GM18861 (cell line): Measurements from ENCODE around the gene GFY.

Experiments used
- ATAC-seq: cut with Tn5 transposase; IDR thresholded peaks from one replicate; pipeline ENCODE4 v1.9.1; 2021; ENCODE audit not compliant: unreplicated experiment

Gene GFY, protein sequence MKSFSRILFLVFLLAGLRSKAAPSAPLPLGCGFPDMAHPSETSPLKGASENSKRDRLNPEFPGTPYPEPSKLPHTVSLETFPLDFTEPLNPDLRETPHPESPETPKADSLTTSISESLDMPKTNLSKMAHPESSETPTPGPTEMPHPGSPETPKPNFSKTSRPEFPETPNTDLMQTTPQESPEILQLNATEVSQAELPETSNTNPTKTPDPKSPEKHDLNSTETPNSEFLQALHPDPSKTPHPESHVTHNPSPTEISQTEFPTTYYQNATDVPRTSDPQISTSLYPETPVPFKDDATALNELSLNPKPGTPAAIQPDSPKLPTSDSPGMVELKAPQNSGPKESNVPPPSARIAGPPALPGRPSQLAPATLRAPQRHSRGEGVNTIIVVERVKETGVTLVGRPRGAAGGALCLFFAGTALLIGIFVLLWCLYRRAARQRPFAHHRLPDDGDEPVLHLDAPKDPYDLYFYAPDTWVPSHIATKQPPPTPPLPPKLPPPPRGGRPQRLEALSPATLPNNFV

DNA sequence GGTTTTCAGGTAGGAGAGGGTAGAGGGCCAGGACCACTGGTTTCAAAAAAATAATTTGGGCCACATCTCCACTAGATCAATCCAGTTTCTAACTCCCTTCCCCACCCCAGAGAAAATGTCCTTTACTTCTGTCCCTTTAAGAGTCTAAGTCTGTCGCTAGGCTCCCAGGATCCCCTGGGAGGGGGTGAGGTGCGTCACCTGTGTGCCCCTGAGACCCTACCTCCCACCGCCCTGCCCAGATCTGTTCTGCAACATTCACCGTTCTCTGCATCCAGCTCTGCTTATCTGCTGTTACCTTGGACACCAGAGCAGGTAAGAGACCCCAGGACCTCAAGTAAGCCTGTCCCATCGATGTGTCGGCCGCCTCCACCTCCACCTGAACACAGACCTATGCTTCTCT is at the start of gene GFY:
Gene GFY (plus strand): TSS at position 211 of the 400 bp plus-strand sequence. CDS start 1,043 bp downstream, outside the sequence.
- no peak for ATAC-seq

DNA sequence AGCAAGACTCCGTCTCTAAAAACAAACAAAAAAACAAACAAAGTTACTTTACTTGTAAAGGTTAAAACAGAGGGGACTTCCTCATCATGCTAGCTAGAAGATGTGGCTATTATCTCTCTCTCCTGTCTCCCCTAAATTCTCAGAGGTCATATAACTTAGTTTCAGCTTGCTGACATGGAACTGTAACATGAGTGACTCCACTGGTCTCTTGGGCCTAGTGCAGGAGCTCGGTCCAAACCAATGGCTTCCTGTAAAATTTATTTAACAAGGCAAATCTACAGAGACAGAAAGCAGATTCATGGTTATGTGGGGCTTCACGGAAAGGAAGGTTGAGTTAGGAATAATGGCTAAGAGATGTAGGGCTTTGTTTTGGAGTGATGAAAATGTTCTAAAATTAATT is 46.7 kb upstream of the GFY start:
- no peak for ATAC-seq

DNA sequence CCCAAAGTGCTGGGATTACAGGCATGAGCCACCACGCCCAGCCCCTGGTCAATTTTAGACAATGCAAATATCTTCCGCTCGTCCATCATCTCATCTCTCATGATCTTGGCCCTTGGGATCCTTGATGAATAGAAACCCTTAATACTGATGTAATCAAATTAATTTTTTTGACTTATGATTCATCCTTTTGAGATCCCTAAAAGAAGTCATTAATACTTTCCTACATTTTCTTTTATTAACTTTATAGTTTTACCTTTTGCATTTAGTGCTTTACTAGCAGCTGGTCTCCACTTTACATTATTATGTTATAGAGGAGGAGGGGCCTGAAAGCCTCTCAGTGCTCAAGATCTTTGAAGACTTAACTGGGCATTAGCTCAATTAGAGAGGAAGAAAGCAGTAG is 44.8 kb upstream of the GFY start:
- ATAC-seq: no peak

DNA sequence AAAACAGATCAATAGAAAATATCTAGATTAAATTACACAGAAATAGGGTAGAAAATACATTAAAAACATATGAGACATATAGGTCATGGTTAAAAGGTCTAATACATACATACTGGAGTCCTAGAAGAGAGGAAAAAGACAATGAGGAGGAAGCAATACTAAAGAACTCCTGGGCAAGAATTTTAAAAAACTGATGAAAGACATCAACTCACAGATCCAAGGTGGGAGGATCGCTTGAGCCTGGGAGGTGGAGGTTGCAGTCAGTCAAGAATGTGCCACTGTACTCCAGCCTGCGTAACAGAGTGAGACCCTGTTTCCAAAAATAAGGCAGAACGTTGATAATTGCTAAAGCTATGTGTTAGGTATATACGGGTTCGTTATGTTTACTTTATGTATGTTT is 42.5 kb upstream of the GFY start:
- ATAC-seq: no peak

DNA sequence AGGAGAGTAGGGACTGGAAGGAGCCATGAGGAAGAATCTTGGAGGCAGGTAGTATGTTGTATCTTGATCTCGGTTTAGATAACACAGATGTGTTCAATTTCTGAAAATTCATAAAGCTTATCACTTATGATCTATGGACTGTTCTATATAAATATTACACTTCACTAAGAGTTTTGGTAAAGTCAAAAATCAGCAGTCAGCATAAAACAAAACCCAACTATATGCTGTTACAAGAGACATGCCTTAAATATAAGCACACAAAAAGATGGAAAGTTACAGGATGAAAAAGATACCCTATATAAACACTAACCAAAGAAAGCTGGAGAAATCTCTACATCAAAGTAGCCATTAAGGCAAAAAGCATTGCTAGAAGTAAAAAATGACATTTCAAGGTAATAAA is 41.6 kb upstream of the GFY start:
- no peak for ATAC-seq

DNA sequence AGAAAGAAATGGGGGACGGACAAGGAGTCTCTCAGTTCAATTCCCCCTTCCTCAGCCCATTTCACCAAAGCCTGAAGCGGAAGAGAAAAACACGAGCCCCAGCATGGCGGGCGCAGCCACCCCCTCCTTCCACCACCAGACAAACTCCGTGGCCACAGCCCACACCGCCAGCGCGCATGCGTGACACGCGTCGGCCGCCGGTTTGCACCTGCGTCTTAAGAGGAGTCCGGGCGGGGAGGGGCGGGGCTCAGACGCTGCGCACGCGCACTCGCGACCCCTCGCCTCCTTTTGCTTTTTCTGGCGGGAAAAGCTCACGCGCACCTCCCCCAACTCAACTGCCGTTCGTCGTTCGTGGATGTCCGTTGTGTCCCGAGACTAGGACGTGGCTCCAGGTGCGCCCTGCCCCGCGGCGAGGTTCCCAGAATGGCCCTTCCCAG is 37.2 kb upstream of the GFY start, which contains the start of gene KASH5:
Gene KASH5 (plus strand): TSS at position 314 of the 437 bp plus-strand sequence. CDS start 2,635 bp downstream, outside the sequence.
- peak; percentile 55 for ATAC-seq

DNA sequence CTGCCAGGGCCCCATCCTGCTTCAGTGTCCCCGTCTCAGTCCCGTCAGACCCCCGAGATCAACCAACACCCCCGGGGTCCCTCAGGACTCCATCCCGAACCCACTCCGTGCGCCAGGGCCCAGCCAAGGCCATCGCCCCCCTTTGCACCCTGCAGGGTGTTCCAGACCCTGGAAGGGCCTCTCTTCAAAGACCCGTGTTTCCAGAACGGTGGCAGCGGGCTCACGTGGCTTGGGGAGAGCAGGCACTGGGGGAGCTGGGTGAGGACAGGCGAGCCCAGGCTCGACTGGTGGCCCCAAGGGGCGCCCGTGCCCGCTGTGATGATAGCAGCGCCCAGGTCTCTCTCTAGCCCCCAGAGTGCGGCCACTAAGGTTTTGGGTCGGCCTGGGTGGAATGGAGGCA is 35.8 kb upstream of the GFY start:
- no peak for ATAC-seq

DNA sequence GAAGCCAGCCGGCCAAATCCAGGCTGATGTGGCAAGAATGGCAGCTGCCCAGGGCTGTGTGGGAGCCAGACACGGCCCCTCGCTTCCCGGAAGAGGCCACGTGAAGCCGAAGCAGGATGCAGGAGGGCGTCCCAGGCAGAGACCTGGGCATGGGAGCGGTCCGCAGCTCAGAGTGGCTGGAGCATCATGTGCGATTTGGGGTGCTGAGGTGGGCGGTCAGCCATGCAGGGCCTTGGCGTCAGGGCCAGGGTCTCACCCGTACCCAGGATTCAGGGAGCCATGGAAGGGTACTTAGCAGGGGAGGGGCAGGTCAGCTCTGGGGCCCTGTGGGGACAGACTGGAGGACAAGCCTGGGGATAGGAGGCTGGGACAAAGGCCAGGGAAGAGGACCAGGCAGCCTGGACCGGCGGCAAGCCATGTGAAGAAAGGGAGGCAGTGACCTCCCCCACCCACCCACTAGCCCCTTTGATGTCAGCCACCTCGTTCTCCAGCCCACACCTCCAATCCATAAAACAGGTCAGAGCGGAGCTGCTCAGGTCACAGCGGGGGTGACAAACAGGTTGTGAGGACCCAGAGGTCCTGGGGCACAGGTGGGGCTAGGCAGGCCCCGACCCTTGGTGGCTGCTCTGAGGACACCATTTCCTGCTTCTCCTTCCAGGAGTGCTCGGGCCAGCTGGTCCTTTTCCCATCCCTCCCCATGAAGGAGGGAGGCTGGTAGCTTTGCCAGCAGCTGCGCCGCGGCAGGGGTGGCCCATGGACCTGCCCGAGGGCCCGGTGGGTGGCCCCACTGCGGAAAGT is 34.9 kb upstream of the GFY start:
- ATAC-seq: no peak

DNA sequence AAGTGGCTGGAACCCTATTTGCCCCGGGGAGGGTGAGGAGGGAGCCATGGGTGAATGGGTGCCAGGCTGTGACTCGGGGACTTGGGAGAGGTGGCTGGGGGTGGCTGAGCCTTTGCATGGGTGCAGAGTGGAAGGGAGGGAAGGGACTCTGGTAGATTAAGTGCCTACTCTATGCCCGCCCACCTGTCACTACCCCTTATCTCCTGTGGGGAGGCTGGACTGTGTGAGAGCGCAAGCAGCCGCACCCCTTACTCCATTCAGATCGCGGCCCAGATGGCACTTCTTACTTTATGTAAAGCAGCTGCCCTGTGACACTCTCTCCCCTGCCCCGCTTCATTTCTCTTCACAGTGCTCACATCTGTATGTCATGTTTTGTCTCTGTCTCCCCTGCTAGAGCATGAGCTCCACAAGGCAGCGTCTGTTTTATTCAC is 34.2 kb upstream of the GFY start:
- ATAC-seq: no peak

DNA sequence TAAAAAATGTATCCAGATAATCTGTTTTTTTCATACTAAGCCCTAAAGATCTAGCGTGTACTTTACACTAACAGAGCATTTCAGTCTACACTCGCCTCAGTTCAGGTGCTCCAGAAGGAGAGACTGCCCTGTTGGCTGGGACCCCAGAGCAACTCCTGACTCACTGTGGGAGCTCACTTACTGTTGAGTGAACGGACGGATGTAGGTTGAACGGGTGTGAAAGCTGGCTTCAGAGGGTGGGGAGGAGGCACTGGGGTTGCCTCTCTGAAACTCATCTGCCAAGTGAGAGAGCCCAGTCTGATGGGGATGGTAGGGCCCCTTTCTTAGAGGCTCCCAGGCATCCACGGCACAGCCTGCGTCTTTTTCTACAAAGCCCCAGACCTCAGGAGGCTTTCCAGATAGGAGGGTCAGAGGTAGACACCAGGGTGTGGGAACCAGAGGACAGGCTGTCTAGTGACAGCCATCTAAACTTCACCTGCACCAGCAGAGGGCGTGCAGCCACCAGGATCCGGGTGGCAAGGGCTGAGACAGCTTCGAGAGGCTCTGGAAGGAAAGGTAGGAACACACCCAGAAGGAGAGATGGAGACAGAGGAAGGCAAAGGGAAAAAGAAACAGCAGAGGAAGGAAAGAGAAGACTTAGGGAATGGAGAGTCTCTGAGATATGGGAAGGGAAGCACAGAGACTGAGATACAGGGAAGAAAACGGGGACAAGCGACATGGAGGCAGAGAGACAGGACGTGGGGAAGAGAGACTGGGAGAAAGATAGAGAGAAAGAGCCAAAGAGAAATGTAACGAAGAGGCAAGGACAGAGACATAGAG is 33.4 kb upstream of the GFY start:
- ATAC-seq: peak; percentile 59

DNA sequence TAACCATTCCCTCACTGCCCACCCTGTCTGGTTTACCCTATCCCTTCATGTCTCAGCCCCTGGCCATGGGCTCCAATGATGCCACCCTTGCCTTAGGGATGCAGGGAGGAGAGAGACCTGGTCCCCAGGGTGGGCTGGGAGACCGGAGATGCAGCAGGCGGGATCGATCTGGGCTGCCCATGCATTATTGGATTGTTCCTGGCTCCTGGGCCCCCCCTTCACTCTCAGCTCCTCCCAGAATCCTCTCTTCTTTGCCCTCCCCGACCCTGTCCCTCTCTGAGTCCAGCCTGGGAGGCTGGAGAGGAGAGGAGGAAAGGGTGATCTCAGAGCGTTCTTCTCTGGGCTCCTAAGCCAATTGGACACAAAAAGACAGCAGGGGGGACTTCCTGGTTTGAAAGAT is 31.3 kb upstream of the GFY start:
- ATAC-seq: no peak

DNA sequence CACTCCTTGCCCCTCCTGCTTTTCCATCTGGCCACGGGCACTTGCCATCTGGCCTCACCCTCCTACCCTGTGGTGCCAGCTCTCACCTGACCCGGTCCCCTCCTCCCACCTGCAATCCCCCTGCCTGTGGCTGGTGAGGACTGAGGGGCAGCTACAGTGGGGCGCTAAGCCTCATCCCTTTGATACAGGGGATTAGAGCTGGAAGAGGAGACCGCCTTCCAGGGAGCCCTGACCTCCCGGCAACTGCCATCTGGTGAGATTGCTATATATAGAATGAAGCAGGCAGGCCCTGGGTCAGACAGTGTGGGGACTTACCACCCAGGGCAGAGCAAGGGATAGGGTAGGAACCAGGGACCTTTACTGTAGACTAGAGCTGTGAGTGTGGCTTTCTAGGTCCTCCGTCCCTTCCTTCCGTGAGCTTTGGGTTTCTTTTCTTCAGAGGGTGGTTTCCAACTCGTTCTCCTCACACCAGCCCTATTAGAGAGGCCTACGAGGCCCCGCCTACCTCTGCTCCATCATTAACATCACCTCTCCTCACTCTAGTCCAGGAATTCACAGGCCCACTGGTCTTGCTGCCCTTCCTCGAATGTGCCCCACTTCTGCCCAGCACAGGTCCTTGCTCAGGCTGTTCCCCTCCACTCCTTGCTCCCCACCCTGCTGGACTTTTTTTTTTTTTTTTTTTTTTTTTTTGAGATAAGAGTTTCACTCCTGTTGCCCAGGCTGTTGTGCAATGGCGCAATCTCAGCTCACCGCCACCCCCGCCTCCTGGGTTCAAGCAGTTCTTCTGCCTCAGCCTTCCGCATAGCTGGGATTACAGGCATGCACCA is 29.4 kb upstream of the GFY start:
- ATAC-seq: no peak

DNA sequence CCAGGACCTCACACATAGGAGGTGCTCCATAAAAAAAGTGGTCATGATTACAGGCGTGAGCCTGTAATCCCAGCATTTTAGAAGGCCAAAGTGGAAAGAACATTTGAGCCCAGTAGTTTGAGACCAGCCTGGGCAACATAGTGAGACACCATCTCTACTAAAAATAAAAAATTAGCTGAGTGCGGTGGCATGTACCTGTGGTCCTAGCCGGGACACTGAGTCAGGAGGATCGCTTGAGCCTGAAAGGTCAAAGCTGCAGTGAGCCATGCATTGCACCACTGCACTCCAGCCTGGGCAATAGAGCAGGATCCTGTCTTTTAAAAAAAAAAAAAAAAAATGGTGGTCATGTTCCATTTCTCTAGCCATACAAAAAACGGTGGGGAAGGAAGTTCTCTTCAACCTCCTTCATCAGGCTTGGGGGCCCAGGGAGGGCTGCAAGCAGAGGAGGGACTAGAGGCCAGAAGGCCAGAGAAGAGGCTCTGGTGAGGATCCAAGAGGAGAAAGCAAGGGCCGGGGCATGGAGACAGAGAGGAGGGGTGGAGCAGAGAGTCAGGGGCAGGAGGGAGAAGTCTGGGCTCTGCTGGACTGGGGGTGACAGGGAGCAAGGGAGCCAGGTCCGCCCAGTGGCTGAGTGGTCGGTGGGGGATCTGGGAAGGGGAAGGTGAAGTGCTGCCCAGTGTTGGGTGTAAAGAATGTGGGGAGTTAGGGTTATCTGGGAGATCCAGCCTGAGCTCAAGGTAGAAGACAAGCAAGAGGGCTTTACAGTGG is 28.3 kb upstream of the GFY start:
- no peak for ATAC-seq

DNA sequence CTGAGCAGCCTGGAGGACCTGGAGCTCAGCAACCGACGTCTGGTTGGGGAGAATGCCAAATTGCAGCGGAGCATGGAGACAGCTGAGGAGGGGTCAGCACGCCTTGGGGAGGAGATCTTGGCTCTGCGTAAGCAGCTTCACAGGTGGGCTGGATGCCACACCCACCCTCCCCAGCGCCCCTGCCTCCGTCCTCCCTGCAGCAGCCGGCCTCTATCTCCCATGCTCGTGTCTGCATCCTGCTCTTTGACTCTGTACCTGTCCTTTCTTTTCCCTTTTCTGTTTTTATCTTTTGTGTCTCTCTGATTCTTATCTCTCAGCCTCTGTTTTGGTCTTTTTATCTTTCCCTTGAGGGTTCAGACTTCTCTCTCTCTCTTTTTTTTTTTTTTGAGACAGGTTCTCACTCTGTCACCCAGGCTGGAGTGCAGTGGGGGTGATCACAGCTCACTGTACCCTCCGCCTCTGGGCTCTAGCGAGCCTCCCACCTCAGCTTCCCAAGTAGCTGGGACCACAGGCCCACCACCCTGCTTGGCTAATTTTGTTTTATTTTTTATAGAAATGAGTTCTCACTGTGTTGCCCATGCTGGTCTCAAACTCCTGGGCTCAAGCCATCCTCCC is 27.1 kb upstream of the GFY start:
- no peak for ATAC-seq

DNA sequence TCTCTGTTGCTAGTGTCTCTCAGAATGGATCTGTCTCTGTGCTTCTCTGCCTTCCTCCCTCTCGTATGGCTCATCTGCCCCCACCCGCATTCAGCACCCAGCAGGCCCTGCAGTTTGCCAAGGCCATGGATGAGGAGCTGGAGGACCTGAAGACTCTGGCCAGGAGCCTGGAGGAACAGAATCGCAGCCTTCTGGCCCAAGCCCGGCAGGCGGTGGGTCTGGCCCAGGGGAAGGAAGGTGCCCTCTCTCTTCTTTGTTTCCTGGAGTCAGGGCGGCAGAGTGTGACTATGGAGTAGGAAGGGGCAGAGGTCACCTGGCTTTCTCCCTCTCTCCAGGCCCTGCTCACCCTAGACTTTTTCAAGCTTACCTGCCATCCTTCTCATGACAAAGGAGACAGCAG is 26.3 kb upstream of the GFY start:
- no peak for ATAC-seq

DNA sequence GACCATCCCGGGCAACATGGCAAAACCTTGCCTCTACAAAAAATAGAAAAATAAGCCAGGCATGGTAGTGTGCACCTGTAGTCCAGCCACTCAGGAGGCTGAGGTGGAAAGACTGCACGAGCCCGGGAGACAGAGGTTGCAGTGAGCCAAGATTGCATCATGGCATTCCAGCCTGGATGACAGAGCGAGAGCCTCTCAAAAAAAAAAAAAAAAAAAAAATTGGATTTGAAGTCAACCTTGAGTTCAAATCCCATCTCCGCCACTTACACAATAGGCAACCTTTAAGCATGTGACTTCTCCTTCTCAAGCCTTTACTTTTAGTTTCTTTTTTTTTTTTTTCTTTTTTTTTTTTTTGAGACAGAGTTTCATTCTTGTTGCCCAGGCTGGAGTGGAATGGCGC is 25.2 kb upstream of the GFY start:
- ATAC-seq: no peak

DNA sequence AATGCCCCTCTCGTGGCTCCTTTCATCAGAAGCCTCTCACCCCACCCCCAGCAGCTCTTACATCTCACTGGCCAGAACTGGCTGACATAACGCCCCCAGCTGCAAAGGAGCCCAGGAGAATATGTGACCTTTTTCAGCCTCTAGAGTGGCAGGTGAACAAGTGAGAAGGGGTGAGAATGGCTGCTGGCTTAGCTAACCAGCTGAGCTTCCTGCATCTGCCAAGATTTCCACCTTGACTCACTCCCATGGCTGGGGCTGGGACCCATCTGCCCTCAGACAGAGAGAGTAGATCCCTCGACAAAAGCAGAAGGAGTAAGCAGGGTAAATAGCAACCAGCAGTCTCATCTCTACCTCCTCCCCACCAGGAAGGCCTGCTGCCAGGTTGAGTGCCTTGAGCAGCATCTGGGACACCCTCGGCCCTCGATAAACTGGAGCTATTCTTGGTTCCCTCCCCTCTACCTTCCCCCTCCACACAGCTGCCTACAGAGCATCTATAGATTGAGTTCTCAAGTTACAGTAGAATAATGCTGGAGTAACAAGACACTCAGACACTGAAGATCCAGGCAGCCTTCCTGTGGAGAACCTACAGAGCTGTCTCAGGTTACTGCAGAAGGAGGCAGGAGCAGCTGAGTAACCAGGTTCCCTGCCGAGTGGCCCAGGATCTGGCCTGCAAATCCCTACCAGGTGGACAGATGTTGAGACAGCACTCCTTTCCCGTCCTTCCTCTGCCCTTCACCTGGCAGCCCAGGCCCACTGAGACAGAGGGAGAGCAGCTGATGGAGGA is 21.6 kb upstream of the GFY start:
- ATAC-seq: no peak

DNA sequence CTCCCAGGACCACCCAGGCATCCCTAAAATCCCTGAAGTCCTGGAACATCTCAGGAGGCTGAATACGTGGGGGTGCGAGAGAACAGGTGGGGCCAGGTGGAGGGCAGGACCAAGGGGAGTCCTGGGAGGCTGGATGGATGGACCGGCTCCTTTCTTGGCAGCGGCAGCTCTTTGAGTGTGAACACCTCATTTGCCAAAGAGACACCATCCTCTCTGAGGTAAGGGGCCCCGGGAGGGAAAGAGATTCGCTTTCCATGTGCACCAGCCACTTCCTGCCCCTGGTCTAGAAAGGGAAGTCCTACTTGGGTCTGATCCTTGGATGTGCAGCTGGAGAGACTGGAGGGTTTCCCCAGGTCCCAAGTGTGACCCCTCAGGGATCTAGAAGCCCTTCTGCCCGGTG is 18.1 kb upstream of the GFY start:
- no peak for ATAC-seq
